ENCODE results near the gene SPSB2. TPM values are rescaled to one million over a fixed set of nuclear protein-coding genes. Genes with fewer than 3 reads are reported as not detected.

The SPSB2 gene
- total and polyA plus RNA-seq, 9 of the 15 experiments (the other 6 are each of a cell fraction or from before 2014, with no cell fraction given), result 0.10 to 10.6 (median 1.9) TPM

DNA sequence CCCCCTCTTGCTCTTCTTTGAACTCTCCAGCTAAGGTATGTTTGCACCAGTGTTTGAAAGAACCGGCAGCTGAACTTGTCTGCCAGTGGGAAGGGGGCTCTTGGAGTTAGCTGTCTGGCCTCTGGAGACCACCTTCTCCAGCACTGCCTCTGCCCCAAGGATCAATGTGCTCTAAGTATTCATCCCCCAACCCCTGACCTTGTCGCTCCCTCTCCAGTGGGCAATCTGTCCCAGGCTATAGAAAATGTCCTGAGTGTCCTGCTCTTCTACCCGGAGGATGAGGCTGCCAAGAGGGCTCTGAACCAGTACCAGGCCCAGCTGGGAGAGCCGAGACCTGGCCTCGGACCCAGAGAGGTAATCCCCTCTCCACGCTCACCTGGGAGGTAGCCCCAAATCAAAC lies 42.1 kb downstream of the SPSB2 start (continued):
- TF ChIP-seq HDAC8 (tag; IDR thresholded peaks at IDR 0.05) (no peak), GTF2E2 (tag; IDR thresholded peaks at IDR 0.05) (no peak), JUN (IDR thresholded peaks at IDR 0.05; ENCODE audit: borderline replicate concordance, low read depth, low read length) (no peak), JUN (CRISPR knock-in tag; IDR thresholded peaks at IDR 0.05; ENCODE audit: borderline replicate concordance) (no peak), OTX1 (CRISPR knock-in tag; IDR thresholded peaks at IDR 0.05) (no peak), SRSF9 (IDR thresholded peaks at IDR 0.05; ENCODE audit: borderline replicate concordance, low read depth, low read length) (no peak), SMARCA4 (IDR thresholded peaks at IDR 0.05) (no peak)

DNA sequence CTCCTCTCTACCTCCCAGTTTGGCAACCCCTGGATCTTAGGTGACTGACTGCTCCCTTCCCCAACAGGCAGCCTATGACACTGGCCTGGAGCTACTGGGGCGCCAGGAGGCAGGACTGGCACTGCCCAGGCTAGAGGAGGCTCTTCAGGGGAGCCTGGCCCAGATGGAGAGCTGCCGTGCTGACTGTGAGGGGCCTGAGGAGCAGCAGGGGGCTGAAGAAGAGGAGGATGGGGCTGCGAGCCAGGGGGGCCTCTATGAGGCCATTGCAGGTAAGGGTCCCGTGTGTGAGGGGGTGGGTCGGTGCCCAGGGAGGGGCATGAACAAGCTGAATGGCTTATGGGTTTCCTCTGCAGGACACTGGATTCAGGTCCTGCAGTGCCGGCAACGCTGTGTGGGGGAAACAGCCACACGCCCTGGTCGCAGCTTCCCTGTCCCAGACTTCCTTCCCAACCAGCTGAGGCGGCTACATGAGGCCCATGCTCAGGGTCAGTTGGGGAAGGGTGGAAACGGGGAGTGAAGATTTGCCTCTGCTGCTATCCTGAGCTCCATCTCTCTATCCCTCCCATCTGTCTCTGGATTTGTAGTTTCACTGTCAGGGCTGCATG lies 42.7 kb downstream of the SPSB2 start:
- H2AFZ ChIP-seq (ENCODE audit: low read depth, low read length), result no peak overlapping the region
- no peak overlapping the region for H3K27ac ChIP-seq (ENCODE audit: extremely low read depth, low read depth, low read length)
- 0 out of 2 replicates have a peak overlapping the region, but pooled peaks have one; percentile 87 for H3K4me2 ChIP-seq (ENCODE audit: insufficient read depth, low read length)
- no peaks in the 10 kb centered on the region for H3K9me3 ChIP-seq (replicated peaks; ENCODE audit: control insufficient read depth, insufficient read depth, low read depth, low read length)
- no peak overlapping the region for H3K4me3 ChIP-seq
- H3K9me1 ChIP-seq (ENCODE audit: control insufficient read depth, insufficient read depth, low read length), result no peaks in the 10 kb centered on the region
- ChIA-PET CTCF (ENCODE audit: low intra/inter-chr PET ratio) (no interaction called here), POLR2A (interaction anchor here (0.6 to 3.2 kb wide), 4 partner anchors 9 to 37 kb away, joined by 3 to 13 read pairs (median 4); no protein-coding TSS in a partner anchor)
- peak overlapping the region in 1 of 2 experiments; percentile 30; a peak in 1 of 4 replicates for H3K9ac ChIP-seq (ENCODE audit: insufficient read depth in 1 of 2, low read depth in 2 of 2, low read length in 2 of 2)
- intact Hi-C loops (cut with micrococcal nuclease), result no loop called here
- WGBS (ENCODE audit: insufficient coverage, low coverage, missing lambda C conversion rate), result 87% methylated on average over 6 of the region's 11 CpGs
- H3K79me2 ChIP-seq (ENCODE audit: control insufficient read depth, insufficient read depth, low read length), result peaks cover 24% of the 10 kb centered on the region
- DNase-seq (ENCODE audit: extremely low read depth in 1 of 4, low spot score in 3 of 4) (no peak), FAIRE-seq (no peak), ATAC-seq (no peak)
- H4K20me1 ChIP-seq (replicated peaks; ENCODE audit: control insufficient read depth, insufficient read depth, low read length), result no peaks in the 10 kb centered on the region
- H3K27me3 ChIP-seq (ENCODE audit: control insufficient read depth in 2 of 2, insufficient read depth in 2 of 2, low read length in 2 of 2), result no peaks in the 10 kb centered on the region
- H3K36me3 ChIP-seq (ENCODE audit: control insufficient read depth, insufficient read depth, low read length), result peaks cover 40% of the 10 kb centered on the region; the same call in 1 of the 3 replicates
- in situ Hi-C loops (cut with MboI), result no loop called here
- no TSS peak for BruUV-seq (replicated peaks)
- peaks cover 11 to 48% of the 10 kb centered on the region in 2 experiments; a peak in 4 of 5 replicates for H3K4me1 ChIP-seq (replicated peaks in 1 of 2; ENCODE audit: control insufficient read depth in 2 of 2, insufficient read depth in 2 of 2, low read length in 2 of 2)
- TF ChIP-seq MTA3 (IDR thresholded peaks at IDR 0.05; ENCODE audit: borderline replicate concordance), result no peak
- no peak for TF ChIP-seq CLOCK (CRISPR knock-in tag; IDR thresholded peaks at IDR 0.05; ENCODE audit: borderline replicate concordance)
- TF ChIP-seq ZNF696 (CRISPR knock-in tag; conservative IDR thresholded peaks at IDR 0.05), result no peak
- TF ChIP-seq STAT5A (IDR thresholded peaks at IDR 0.05; ENCODE audit: borderline replicate concordance, low read length), result no peak
- no peak for TF ChIP-seq KAT7 (CRISPR knock-in tag; IDR thresholded peaks at IDR 0.05; ENCODE audit: borderline replicate concordance)
- no peak for TF ChIP-seq SP2 (IDR thresholded peaks at IDR 0.05; ENCODE audit: extremely low read depth, low read depth, low read length, poor library complexity, severe bottlenecking)
- no peak for TF ChIP-seq CBX8 (IDR thresholded peaks at IDR 0.05; ENCODE audit: borderline replicate concordance, extremely low read depth, low read depth, low read length, poor library complexity, severe bottlenecking)
- no peak for TF ChIP-seq ZNF217 (CRISPR knock-in tag; IDR thresholded peaks at IDR 0.05)
- TF ChIP-seq ARHGAP35 (IDR thresholded peaks at IDR 0.05; ENCODE audit: partially characterized antibody), result no peak
- no peak for TF ChIP-seq MEF2D (tag; conservative IDR thresholded peaks at IDR 0.05; ENCODE audit: low read depth)
- TF ChIP-seq MAFK (IDR thresholded peaks at IDR 0.05; ENCODE audit: low read length), result no peak
- no peak for TF ChIP-seq ZNF77 (CRISPR knock-in tag; IDR thresholded peaks at IDR 0.05)
- no peak for TF ChIP-seq ELF2 (CRISPR knock-in tag; IDR thresholded peaks at IDR 0.05)
- TF ChIP-seq ZNF589 (CRISPR knock-in tag; IDR thresholded peaks at IDR 0.05; ENCODE audit: low read depth), result no peak

All from K562 (cell line).